ENCODE data around the gene ZNF420.
"Not testable (repeated sequence)": the region's sequence is repeated elsewhere in the genome, so short reads cannot be mapped to it uniquely, and the experiment has no call there.

The ZNF420 gene

GRCh38 chr19:37082307-37082706 is 4.1 kb downstream of the ZNF420 start:
- Histone ChIP-seq H3K9me3 (peaks cover 10% of the 10 kb centered on the region), H3K4me1 (ENCODE audit: control insufficient read depth in 1 of 2, insufficient read depth in 1 of 2, low read depth in 1 of 2, low read length in 1 of 2) (peaks cover 10 to 13% of the 10 kb centered on the region in 2 experiments), H3K4me3 (ENCODE audit: low read depth in 1 of 2, low read length in 1 of 2) (no peak overlapping the region), H3K27ac (no peak overlapping the region), H3K36me3 (no peaks in the 10 kb centered on the region), H3K27me3 (no peaks in the 10 kb centered on the region)
- no peak for TF ChIP-seq CTCF (IDR thresholded peaks at IDR 0.05)

- Histone ChIP-seq H3K36me3 (no peaks in the 10 kb centered on the region), H3K27ac (no peak overlapping the region), H3K27me3 (no peaks in the 10 kb centered on the region), H3K4me3 (ENCODE audit: low read depth in 1 of 2, low read length in 1 of 2) (no peak overlapping the region), H3K9me3 (peaks cover 11% of the 10 kb centered on the region), H3K4me1 (ENCODE audit: control insufficient read depth in 1 of 2, insufficient read depth in 1 of 2, low read depth in 1 of 2, low read length in 1 of 2) (no peaks in the 10 kb centered on the region)
- no peak for TF ChIP-seq CTCF (IDR thresholded peaks at IDR 0.05)
These were observed 8.9 kb downstream of the ZNF420 start for GRCh38 chr19:37087110-37087509.

GRCh38 chr19:37095859-37096258 is 17.6 kb downstream of the ZNF420 start:
- Histone ChIP-seq H3K4me3 (ENCODE audit: low read depth in 1 of 2, low read length in 1 of 2) (no peak overlapping the region), H3K36me3 (peaks cover 4% of the 10 kb centered on the region), H3K27me3 (no peaks in the 10 kb centered on the region), H3K27ac (no peak overlapping the region), H3K4me1 (ENCODE audit: control insufficient read depth in 1 of 2, insufficient read depth in 1 of 2, low read depth in 1 of 2, low read length in 1 of 2) (no peaks in the 10 kb centered on the region), H3K9me3 (peaks cover 7% of the 10 kb centered on the region)
- no peak for TF ChIP-seq CTCF (IDR thresholded peaks at IDR 0.05)

GRCh38 chr19:37098570-37098969 is 20.3 kb downstream of the ZNF420 start:
- H3K9me3 ChIP-seq: peaks cover 4% of the 10 kb centered on the region
- no peaks in the 10 kb centered on the region for H3K27me3 ChIP-seq
- no peaks in the 10 kb centered on the region for H3K4me1 ChIP-seq (ENCODE audit: control insufficient read depth in 1 of 2, insufficient read depth in 1 of 2, low read depth in 1 of 2, low read length in 1 of 2)
- no peak overlapping the region for H3K4me3 ChIP-seq (ENCODE audit: low read depth in 1 of 2, low read length in 1 of 2)
- no peak for TF ChIP-seq CTCF (IDR thresholded peaks at IDR 0.05)
- peaks cover 4% of the 10 kb centered on the region for H3K36me3 ChIP-seq
- no peak overlapping the region for H3K27ac ChIP-seq

GRCh38 chr19:37104135-37104534 is 25.9 kb downstream of the ZNF420 start:
- H3K27ac ChIP-seq; H3K4me1 ChIP-seq (ENCODE audit: control insufficient read depth in 1 of 2, insufficient read depth in 1 of 2, low read depth in 1 of 2, low read length in 1 of 2); H3K4me3 ChIP-seq (ENCODE audit: low read depth in 1 of 2, low read length in 1 of 2); H3K27me3 ChIP-seq; H3K36me3 ChIP-seq: not testable (repeated sequence)
- peaks cover 18% of the 10 kb centered on the region for H3K9me3 ChIP-seq

- not testable (repeated sequence) for H3K36me3 ChIP-seq
- peaks cover 29% of the 10 kb centered on the region for H3K9me3 ChIP-seq
These were observed 33.5 kb downstream of the ZNF420 start for GRCh38 chr19:37111753-37112152.

GRCh38 chr19:37114001-37114400 is 35.8 kb downstream of the ZNF420 start:
- TF ChIP-seq CTCF (IDR thresholded peaks at IDR 0.05): no peak
- H3K36me3 ChIP-seq: no peaks in the 10 kb centered on the region
- no peaks in the 10 kb centered on the region for H3K4me1 ChIP-seq (ENCODE audit: control insufficient read depth in 1 of 2, insufficient read depth in 1 of 2, low read depth in 1 of 2, low read length in 1 of 2)
- H3K4me3 ChIP-seq (ENCODE audit: low read depth in 1 of 2, low read length in 1 of 2): no peak overlapping the region
- peaks cover 21% of the 10 kb centered on the region for H3K9me3 ChIP-seq
- no peaks in the 10 kb centered on the region for H3K27me3 ChIP-seq
- no peak overlapping the region for H3K27ac ChIP-seq

More at GRCh38 chr19:37111753-37112152, 33.5 kb downstream of the ZNF420 start:
- not testable (repeated sequence) for H3K27me3 ChIP-seq; H3K4me1 ChIP-seq (ENCODE audit: control insufficient read depth in 1 of 2, insufficient read depth in 1 of 2, low read depth in 1 of 2, low read length in 1 of 2); H3K27ac ChIP-seq; H3K4me3 ChIP-seq (ENCODE audit: low read depth in 1 of 2, low read length in 1 of 2)

GRCh38 chr19:37122093-37122492 is 43.9 kb downstream of the ZNF420 start:
- not testable (repeated sequence) for H3K27me3 ChIP-seq; H3K27ac ChIP-seq; H3K36me3 ChIP-seq; H3K4me3 ChIP-seq (ENCODE audit: low read depth in 1 of 2, low read length in 1 of 2); H3K4me1 ChIP-seq (ENCODE audit: control insufficient read depth in 1 of 2, insufficient read depth in 1 of 2, low read depth in 1 of 2, low read length in 1 of 2)
- peaks cover 24% of the 10 kb centered on the region for H3K9me3 ChIP-seq

All from neutrophil (primary cell).